Measurements from ENCODE around the gene ZNF639.

The ZNF639 gene

GRCh38 chr3:179309225-179310078 lies 13.4 kb upstream of the ZNF639 start:
- no peak for DNase-seq (ENCODE audit: low spot score)

DNA sequence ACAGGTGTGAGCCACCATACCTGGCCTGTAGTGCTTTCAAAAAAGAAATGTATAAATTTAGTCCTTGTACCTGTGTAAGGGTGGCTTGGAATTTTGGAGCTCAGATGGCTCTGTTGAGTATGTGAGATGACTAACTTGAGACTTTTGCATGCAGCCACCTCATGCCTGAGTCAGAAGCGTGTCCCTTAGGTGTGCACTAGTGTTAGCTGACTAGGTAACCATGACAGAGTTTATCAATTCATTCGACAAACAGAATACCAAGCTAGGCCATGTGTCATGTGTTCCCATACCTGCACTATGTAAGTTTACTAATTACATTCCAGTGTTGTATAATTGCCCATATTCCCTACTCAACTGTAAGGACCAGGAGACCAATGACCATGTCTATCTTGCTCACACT lies 4.0 kb upstream of the ZNF639 start:
- no peak for DNase-seq (ENCODE audit: low spot score)

DNA sequence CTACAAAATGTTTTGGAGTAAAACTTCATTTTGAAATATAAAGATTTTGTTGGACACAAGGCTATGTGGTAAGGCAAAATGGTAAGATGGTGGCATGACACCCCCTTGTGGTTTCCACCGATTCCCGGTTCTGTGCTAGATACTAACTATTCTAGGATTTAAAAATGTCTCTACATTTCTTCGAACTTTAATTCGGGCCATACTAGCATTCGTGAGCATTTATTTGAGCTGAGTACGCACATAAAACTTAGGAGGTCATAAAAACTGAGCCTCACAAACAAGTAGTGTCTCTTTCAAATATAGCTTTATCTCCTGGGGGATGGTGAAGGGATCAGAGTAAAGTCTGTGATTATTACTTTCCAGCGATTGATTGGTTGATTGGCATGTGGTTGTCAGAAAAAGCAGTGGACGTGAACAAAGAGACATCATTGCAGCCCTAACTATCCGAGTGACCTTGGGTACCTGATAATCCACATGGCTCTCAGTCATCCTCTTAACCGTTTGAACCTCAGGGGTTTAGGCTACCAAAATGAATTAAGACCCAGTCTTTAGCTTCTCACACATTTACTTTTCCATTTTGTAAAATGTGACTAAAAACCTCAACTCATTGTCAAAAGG lies 1.1 kb upstream of the ZNF639 start:
- peak; percentile 24 for DNase-seq (ENCODE audit: low spot score)

- DNase-seq (ENCODE audit: low spot score) = peak; percentile 51
Measured at GRCh38 chr3:179323197-179324110, 623 bp downstream of the ZNF639 start.

- DNase-seq (ENCODE audit: low spot score) = no peak
Measured at GRCh38 chr3:179324270-179324754, 1.5 kb downstream of the ZNF639 start.

DNA sequence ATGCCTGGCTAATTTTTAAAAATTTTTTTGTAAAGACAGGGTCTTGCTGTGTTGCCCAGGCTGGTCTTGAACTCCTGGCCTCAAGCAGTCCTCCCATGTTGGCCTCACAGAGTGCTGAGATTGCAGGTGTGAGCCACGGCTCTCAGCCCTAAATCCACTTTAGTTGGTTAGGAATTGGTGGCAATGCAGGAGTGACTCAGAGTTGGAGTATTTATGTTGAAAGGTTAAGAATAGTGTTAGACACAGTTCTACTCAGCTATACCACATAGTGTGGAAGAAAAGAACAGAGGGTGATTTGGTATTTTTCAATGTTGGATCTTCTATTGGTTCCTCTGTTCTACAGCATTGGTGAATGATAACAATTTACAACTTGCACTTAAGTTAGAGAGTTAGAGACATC lies 7.6 kb downstream of the ZNF639 start:
- DNase-seq (ENCODE audit: low spot score) = no peak

DNA sequence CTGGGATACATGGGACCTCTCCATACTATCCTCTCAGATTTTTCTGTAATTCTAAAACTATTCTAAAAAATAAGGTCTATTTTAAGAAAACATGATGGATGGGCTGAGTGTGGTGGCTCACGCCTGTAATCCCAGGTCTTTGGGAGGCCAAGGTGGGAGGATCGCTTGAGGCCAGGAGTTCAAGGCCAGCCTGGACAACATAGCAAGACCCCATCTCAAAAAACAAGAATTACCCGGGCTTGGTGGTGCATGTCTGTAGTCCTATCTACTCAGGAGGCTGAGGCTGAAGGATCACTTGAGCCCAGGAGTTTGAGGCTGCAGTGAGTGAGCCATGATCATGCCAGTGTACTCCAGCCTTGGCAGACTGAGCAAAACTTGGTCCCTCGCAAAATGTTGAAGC lies 9.4 kb downstream of the ZNF639 start:
- DNase-seq (ENCODE audit: low spot score) = no peak

DNA sequence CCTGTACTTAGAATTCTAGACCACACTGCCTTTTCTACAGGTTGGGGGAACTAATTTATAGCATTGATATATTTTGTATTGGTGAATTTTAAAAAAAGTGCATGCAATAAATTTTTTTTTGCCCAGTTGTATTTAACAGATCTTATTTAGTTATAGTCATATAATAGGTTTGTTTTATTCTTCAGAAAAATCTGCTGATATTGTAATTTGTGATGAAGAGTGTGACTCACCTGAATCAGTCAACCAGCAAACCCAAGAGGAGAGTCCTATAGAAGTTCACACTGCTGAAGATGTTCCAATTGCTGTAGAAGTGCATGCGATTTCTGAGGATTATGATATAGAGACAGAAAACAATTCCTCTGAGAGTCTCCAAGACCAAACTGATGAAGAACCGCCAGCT lies 10.3 kb downstream of the ZNF639 start:
- no peak for DNase-seq (ENCODE audit: low spot score)

GRCh38 chr3:179336345-179336929 lies 13.6 kb downstream of the ZNF639 start:
- DNase-seq (ENCODE audit: low spot score) = no peak

DNA sequence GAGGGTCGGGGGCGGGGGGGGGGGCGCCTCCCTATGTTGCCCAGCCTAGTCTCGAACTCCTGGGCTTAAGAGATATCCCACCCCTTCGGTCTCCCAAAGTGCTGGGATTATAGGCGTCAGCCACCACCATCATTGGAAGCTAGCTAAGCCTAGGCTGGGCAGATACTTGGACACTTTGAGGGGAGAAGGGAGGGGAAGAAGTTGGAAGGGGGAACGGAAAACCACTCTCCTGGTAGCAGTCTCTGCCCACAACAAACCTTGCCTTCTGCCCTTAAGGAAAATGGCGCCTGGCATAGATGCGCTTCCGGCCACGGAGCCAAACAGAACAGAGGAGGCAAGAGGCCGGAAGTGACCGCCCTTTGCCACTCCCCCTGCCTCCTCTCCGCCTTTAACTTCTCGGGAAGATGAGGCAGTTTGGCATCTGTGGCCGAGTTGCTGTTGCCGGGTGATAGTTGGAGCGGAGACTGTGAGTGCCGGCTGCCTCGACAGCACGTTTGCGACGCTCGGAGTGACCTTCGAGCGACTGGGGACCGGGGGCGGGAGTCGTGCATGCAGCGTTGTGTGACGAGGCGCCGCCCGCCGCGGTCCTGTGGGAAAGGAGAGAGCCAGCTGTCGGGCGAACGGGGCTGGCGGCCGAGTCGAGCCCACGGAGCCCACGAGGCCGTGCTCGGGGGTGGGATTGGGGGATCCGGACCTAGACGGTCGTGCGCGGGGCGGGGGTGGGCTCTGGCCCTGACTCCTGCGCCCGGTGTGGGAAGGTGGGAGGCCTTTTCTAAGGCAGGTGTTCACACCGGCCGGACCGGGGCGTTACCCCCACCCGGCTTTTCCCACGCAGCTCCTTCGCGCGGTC lies 24.7 kb downstream of the ZNF639 start, which contains the start of gene MFN1:
Gene MFN1 (plus strand): TSS at position 365 of the 850 bp plus-strand sequence. CDS start 1,143 bp downstream, outside the sequence.
- peak; percentile 95 for DNase-seq (ENCODE audit: low spot score)

GRCh38 chr3:179348325-179349013 lies 25.6 kb downstream of the ZNF639 start:
- DNase-seq (ENCODE audit: low spot score) = peak; percentile 28

DNA sequence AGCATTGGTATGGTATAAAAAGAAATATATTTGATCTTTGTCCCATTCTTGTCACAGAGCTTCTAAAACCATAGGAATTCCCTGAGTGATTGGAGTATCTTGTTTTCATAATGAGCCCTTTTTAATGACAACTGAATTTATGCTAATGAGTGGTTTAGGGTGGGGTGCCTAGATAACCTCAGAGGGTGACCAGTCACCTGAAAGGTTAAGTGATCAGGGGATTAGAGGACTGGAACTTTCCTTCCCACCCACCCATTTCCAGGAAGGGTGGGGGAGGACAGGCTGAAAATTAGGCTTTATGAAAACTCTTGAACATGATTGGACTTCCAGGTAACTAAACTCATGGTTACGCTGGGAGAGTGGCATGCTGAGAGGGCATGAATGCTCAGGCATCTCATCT lies 33.2 kb downstream of the ZNF639 start:
- no peak for DNase-seq (ENCODE audit: low spot score)

DNA sequence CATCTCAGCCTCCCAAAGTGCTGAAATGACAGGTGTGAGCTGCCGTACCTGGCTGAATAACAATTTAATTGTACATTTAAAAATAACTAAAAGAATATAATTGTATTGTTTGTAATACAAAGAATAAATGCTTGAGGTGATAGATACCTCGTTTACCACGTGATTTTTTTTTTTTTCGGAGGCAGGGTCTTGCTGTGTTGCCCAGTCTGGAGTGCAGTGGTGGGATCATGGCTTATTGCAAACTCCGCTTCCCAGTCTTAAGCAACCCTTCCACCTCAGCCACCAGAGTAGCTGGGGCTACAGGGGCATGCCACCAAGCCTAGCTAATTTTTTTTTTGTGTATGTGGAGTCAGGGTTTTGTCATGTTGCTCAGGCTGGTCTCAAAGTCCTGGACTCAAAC lies 40.5 kb downstream of the ZNF639 start:
- DNase-seq (ENCODE audit: low spot score) = no peak

- DNase-seq (ENCODE audit: low spot score) = no peak
Measured at GRCh38 chr3:179369621-179370020, 46.8 kb downstream of the ZNF639 start.

- DNase-seq (ENCODE audit: low spot score) = no peak
Measured at GRCh38 chr3:179373938-179374337, 51.1 kb downstream of the ZNF639 start.

- no peak for DNase-seq (ENCODE audit: low spot score)
Measured at GRCh38 chr3:179375091-179375999, 52.5 kb downstream of the ZNF639 start.

DNA sequence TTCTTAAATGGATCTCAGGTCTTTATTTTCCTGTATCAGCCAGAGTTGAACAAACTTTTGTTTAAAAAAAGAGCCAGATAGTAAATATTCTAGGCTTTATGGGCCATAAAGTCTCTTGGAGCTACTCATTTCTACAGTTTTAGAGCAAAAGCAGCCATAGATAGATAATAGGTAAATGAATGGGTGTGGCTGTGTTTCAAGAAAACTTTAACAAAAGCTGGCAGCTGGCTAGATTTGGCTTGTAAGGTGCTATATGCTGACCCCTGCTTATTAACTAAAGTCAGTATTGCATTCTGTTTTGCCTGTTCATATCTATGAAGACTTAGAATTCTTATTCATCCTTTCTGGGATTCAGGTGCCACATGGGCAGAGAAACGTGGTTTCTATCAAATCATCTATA lies 53.6 kb downstream of the ZNF639 start:
- DNase-seq (ENCODE audit: low spot score) = no peak
